Type B pancreatic cell (in vitro differentiated cells): ENCODE measurements around the gene SPINT3. TPM values are rescaled to one million over a fixed set of nuclear protein-coding genes. Genes with fewer than 3 reads are reported as not detected.

Experiments
- DNase-seq: peaks from one replicate; pipeline ENCODE4 v3.0.0; 2021; ENCODE audit warnings: mixed read lengths; ENCODE audit not compliant: unreplicated experiment; ENCODE audit errors: extremely low spot score
- H3K27ac Mint-ChIP-seq: 2 replicates; pipeline ENCODE4 v1.8.0; 2021; ENCODE audit warnings: mild to moderate bottlenecking, mixed read lengths
- H3K27me3 Mint-ChIP-seq: 2 replicates; pipeline ENCODE4 v1.8.0; 2021; ENCODE audit warnings: mixed read lengths
- H3K36me3 Mint-ChIP-seq: 2 replicates; pipeline ENCODE4 v1.8.0; 2021; ENCODE audit warnings: mixed read lengths
- H3K4me1 Mint-ChIP-seq: one replicate; pipeline ENCODE4 v1.8.0; 2021; ENCODE audit warnings: mixed read lengths; ENCODE audit not compliant: unreplicated experiment
- H3K4me3 Mint-ChIP-seq: 2 replicates; pipeline ENCODE4 v1.8.0; 2021; ENCODE audit warnings: mild to moderate bottlenecking, mixed read lengths
- H3K9me3 Mint-ChIP-seq: 2 replicates; pipeline ENCODE4 v1.8.0; 2021; ENCODE audit warnings: mixed read lengths
- total RNA-seq: library from RNA; stranded (reverse); gene quantifications from 2 replicates; pipeline ENCODE4 v1.2.1, GENCODE V29; 2021; ENCODE audit warnings: low replicate concordance
- TF ChIP-seq, protein P1 (sequence below): fragments of 200-600 bp; sonication (generic); conservative IDR thresholded peaks from 2 replicates; pipeline ENCODE4 v1.5.0; 2021; ENCODE audit warnings: antibody characterized with exemption, mild to moderate bottlenecking

Gene SPINT3
- total RNA-seq, 1 donor from 2014 or later, result not detected

DNA sequence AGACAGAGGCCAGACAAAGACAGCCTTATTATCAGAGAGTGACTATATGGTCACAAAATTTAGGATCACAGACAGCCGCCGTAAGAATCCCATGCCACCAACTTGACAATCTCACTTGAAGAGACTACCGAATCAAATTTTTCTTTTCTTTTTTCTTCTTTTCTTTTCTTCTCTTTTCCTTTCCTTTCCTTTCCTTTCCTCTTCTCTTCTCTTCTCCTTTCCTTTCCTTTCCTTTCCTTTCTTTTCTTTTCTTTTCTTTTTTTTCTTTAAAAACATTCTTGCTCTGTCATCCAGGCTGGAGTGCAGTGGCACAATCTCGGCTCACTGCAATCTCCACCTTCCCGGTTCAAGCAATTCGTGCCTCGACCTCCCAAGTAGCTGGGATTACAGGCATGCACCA, 33.0 kb upstream of the SPINT3 start:
- no peaks in the 10 kb centered on the region for H3K4me1 Mint-ChIP-seq
- H3K27me3 Mint-ChIP-seq, result peaks cover 62% of the 10 kb centered on the region
- peaks cover 5% of the 10 kb centered on the region for H3K9me3 Mint-ChIP-seq
- peaks cover 4% of the 10 kb centered on the region for H3K36me3 Mint-ChIP-seq
- no peak for DNase-seq
- TF ChIP-seq, protein P1, sequence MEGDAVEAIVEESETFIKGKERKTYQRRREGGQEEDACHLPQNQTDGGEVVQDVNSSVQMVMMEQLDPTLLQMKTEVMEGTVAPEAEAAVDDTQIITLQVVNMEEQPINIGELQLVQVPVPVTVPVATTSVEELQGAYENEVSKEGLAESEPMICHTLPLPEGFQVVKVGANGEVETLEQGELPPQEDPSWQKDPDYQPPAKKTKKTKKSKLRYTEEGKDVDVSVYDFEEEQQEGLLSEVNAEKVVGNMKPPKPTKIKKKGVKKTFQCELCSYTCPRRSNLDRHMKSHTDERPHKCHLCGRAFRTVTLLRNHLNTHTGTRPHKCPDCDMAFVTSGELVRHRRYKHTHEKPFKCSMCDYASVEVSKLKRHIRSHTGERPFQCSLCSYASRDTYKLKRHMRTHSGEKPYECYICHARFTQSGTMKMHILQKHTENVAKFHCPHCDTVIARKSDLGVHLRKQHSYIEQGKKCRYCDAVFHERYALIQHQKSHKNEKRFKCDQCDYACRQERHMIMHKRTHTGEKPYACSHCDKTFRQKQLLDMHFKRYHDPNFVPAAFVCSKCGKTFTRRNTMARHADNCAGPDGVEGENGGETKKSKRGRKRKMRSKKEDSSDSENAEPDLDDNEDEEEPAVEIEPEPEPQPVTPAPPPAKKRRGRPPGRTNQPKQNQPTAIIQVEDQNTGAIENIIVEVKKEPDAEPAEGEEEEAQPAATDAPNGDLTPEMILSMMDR, result no peak
- H3K27ac Mint-ChIP-seq, result no peak overlapping the region
- H3K4me3 Mint-ChIP-seq, result no peak overlapping the region

DNA sequence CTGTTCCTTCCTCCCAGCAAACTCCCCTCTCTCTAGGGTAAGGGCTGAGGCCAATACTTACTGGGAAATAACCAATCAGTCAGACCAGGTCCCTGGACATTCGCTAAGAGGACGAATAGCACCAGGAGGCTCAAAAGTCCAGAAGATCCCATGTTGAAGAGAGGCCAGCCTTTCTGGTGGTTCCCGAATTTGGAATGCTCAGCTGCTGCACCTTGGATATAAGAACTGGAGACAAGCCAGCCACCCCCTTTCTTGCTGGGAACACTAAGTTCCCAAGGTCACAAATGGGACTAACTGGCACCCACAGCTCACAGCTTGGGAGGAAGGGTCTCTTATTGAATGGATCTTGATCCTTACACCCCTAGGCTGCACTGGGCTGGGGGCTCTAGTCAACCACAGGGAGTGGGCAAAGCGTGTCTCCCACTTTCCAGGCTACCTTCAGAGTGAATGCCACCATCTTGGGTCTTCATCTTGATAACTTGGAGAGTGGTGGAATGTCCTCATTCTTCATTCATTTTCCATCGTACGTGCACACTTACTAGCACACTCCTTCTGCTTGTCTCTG, 31.9 kb upstream of the SPINT3 start, which contains the start of gene EPPIN:
Gene EPPIN, minus strand, starts transcription at position 196 of the 565 bp plus-strand sequence. Its CDS starts 44 bp downstream, at position 152.
- Mint-ChIP-seq H3K4me3 (no peak within 1 kb of the TSS), H3K27ac (peak within 1 kb of the TSS; percentile 57), H3K27me3 (peaks cover 64% of the 10 kb centered on the region), H3K9me3 (peaks cover 5% of the 10 kb centered on the region), H3K36me3 (peaks cover 4% of the 10 kb centered on the region), H3K4me1 (no peaks in the 10 kb centered on the region)
- TF ChIP-seq, protein P1, result no peak
- DNase-seq, result no peak

DNA sequence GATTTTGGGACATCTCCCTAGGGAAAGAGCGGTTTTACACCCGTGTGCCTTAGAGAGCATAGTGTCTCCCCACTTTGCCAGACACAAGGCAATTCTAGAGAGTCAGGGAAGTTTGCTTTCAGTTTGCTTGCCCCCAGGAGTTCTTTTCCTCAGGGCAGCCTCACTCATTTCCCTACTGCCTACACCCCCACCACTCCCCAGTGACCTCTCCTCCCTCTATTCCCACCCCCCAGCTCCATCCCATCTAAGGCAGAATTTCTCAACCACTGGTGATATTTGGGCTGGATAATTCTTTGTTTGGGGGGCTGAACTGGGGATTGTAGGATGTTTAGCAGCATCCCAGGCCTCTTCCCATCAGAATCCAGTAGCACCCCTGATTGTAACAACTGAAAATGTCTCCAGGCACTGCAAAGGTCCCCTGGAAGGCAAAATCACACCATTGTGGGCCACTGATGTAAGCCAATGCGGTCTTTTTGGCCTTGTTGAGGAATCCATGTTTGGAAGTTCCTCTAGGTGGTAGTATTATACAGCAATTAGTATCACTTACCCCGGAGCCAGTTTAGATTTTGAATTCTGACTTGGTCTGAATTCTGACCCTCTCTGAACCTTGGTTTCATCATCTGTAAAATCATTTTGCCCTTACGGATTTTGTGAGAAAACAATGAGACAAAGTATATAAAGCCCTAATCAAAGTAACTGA, 30.5 kb upstream of the SPINT3 start:
- peaks cover 5% of the 10 kb centered on the region for H3K9me3 Mint-ChIP-seq
- DNase-seq, result no peak
- peaks cover 68% of the 10 kb centered on the region for H3K27me3 Mint-ChIP-seq
- H3K27ac Mint-ChIP-seq, result peak overlapping the region; percentile 57
- H3K36me3 Mint-ChIP-seq, result peaks cover 4% of the 10 kb centered on the region
- H3K4me1 Mint-ChIP-seq, result no peaks in the 10 kb centered on the region
- TF ChIP-seq, protein P1, result peak; percentile 68
- H3K4me3 Mint-ChIP-seq, result no peak overlapping the region

DNA sequence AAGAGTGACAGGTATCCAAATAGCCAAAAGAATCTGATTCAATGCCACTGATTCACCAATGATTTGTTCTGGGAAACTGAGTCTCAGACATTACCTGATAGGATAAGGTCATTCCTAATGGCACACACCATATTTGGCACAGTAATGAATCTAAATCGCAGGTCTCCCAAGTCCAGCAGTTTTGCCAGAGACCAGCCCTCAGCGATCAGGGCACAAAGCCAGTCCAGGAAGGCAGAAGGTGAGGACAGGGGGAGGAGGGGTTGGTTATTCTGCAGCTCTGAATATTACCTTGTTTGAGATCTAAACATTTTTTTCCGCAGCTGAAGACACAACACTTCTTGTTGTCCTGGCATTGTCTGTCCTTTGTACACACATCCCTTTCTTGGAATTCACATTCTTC, 29.9 kb upstream of the SPINT3 start:
- Mint-ChIP-seq H3K9me3 (peaks cover 5% of the 10 kb centered on the region), H3K36me3 (peaks cover 4% of the 10 kb centered on the region), H3K27ac (no peak overlapping the region), H3K27me3 (peaks cover 69% of the 10 kb centered on the region), H3K4me1 (no peaks in the 10 kb centered on the region), H3K4me3 (no peak overlapping the region)
- TF ChIP-seq, protein P1, result no peak
- DNase-seq, result no peak

DNA sequence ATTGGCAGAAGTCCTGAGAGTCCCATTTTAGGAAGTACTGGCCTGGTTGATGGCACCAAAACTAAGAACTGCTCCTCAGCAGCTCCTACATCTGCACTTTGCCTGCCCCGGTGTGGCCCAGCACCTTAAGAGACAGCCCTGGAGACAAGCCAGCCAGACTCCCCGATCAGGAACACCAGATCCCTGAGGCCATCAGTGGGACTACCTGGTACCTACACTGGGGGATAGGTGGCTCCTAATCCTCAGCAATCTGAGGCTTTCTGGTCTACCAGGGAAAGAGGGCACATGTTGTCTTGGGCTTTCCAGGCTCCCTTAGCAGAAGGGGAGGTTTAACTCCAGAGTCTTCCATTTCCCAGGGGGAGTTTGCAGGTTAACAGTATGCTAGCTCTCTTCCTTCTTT, 24.0 kb upstream of the SPINT3 start, which contains the start of gene WFDC6:
Gene WFDC6, minus strand, starts transcription at position 101 of the 400 bp plus-strand sequence. Its CDS starts 75 bp downstream, at position 26.
- H3K27me3 Mint-ChIP-seq, result peaks cover 46% of the 10 kb centered on the region
- peaks cover 5% of the 10 kb centered on the region for H3K9me3 Mint-ChIP-seq
- H3K4me3 Mint-ChIP-seq, result no peak within 1 kb of the TSS

More for the DNA sequence above, 24.0 kb upstream of the SPINT3 start, which contains the start of gene WFDC6:
- Mint-ChIP-seq H3K36me3 (peaks cover 4% of the 10 kb centered on the region), H3K4me1 (no peaks in the 10 kb centered on the region), H3K27ac (no peak within 1 kb of the TSS)
- TF ChIP-seq, protein P1, result no peak
- DNase-seq, result no peak
